K562 (cell line): ENCODE data around the gene THUMPD1. TPM values are rescaled to one million over a fixed set of nuclear protein-coding genes. Genes with fewer than 3 reads are reported as not detected.

Experiments used
- BHLHE40 ChIP-seq: IDR thresholded peaks from 2 replicates; pipeline ENCODE4 v1.6.1; 2011; ENCODE audit warnings: low read length, improper control_type of control experiment
- E2F3 ChIP-seq: fragments of 250-450 bp; sonication (Bioruptor Pico); IDR thresholded peaks from 2 replicates; pipeline ENCODE4 v1.4.0; 2020; ENCODE audit warnings: mild to moderate bottlenecking
- FOXK2 ChIP-seq, 2 experiments: fragments of 450-650 bp; IDR thresholded peaks in 1 of 2; conservative IDR thresholded peaks in 1 of 2; 2 replicates each; pipeline ENCODE4 v1.6.1; 2016; ENCODE audit warnings: low read depth in 2 of 2, mild to moderate bottlenecking in 1 of 2
- KLF1 ChIP-seq: fragments of 450-650 bp; IDR thresholded peaks from 2 replicates; pipeline ENCODE4 v1.6.1; 2016; ENCODE audit warnings: missing genetic modification characterization, missing compliant biosample characterization
- MYC ChIP-seq, 2 experiments: fragments of 250-450 bp in 1 of 2; sonication (Bioruptor Pico) in 1 of 2; IDR thresholded peaks; 2 replicates each; pipeline versions ENCODE4 v1.5.1 to v1.6.1; 2012 to 2021; ENCODE audit warnings: low read depth in 2 of 2, borderline replicate concordance in 1 of 2, improper control_type of control experiment in 1 of 2, low read length in 1 of 2, mild to moderate bottlenecking in 1 of 2, moderate library complexity in 1 of 2
- SUPT5H ChIP-seq: fragments of 450-650 bp; IDR thresholded peaks from 2 replicates; pipeline ENCODE4 v1.6.1; 2016
- polyA plus RNA-seq, 8 experiments: library from polyadenylated mRNA; depleted of rRNA in 4 of 8; stranded (reverse) in 5 of 8; unstranded in 3 of 8; fragments of >200 nt; fragmentation: Nextera tagmentation in 2 of 8; fragmentation: Illumina TruSeq in 1 of 8; extraction: Ambion mirVana in 2 of 8; extraction: Trizol in 1 of 8; gene quantifications; 2 replicates each; pipeline versions ENCODE4 v1.2.1 to v1.2.3, GENCODE V29; 2011 to 2014; ENCODE audit warnings: inconsistent platforms in 1 of 8, missing spikeins in 1 of 8
- total RNA-seq, 7 experiments: library from RNA; depleted of rRNA in 6 of 7; stranded (reverse); fragments of >200 nt in 6 of 7; fragmentation: Illumina TruSeq in 2 of 7; extraction: Trizol in 2 of 7; gene quantifications; 2 replicates each; pipeline versions ENCODE4 v1.2.1 to v1.2.3, GENCODE V29; 2011 to 2021; ENCODE audit warnings: low replicate concordance in 1 of 7
- TF ChIP-seq, protein P1 (sequence below): fragments of 450-650 bp; IDR thresholded peaks from 2 replicates; pipeline ENCODE4 v1.6.1; 2016; ENCODE audit warnings: mild to moderate bottlenecking, moderate library complexity
- TF ChIP-seq, protein P2 (sequence below): conservative IDR thresholded peaks from 2 replicates; pipeline ENCODE4 v1.6.1; 2011; ENCODE audit warnings: low read depth, mild to moderate bottlenecking, low read length; ENCODE audit not compliant: control insufficient read depth
- TF ChIP-seq, protein P3 (sequence below): fragments of 450-650 bp; IDR thresholded peaks from 2 replicates; pipeline ENCODE4 v1.6.1; 2016
- TF ChIP-seq, protein P4 (sequence below): sonication (generic); formaldehyde crosslinking; IDR thresholded peaks from 2 replicates; pipeline ENCODE4 v1.8.0; 2022; ENCODE audit warnings: missing genetic modification reagents, mild to moderate bottlenecking, borderline replicate concordance

Gene THUMPD1
- total and polyA plus RNA-seq, 9 of the 15 experiments (the other 6 are each of a cell fraction or from before 2014, with no cell fraction given) = 37.8 to 101 (median 56.8) TPM

DNA sequence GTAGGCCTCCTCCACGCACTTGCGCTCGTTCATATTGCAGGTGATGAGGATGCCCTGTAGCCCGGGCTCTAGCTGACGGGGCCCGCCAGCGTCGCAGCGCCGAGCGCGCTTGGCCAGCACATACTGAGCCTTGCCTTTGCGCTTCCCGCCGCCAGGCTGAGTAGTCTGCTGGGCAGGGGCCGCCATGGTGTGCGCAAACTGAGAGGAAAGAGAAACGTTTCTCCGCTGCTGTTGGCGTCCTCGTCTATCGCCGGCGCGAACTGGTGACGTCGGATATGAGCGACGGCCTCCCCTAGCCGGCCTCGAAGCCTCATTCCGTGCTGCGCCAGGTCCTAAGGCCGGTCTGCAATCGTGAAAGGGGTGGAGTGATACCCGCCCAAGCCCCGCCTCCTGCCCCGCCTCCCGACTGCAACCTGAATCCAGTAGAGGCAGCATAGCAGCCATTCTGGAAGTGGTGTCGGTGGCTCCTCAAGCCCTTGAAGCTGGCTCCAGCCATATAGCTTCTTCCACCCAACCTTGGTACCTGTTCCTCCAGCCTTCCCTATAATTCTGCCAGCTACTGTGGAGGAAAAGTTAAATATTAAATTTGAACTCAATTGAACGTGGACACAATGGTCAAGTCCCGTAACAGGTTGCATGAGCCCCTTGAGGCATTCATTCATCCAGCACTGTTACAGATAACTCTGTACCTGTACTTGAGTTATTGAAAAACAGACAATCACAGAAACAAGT is at the start of gene THUMPD1 (continued):
- TF ChIP-seq, protein P1, sequence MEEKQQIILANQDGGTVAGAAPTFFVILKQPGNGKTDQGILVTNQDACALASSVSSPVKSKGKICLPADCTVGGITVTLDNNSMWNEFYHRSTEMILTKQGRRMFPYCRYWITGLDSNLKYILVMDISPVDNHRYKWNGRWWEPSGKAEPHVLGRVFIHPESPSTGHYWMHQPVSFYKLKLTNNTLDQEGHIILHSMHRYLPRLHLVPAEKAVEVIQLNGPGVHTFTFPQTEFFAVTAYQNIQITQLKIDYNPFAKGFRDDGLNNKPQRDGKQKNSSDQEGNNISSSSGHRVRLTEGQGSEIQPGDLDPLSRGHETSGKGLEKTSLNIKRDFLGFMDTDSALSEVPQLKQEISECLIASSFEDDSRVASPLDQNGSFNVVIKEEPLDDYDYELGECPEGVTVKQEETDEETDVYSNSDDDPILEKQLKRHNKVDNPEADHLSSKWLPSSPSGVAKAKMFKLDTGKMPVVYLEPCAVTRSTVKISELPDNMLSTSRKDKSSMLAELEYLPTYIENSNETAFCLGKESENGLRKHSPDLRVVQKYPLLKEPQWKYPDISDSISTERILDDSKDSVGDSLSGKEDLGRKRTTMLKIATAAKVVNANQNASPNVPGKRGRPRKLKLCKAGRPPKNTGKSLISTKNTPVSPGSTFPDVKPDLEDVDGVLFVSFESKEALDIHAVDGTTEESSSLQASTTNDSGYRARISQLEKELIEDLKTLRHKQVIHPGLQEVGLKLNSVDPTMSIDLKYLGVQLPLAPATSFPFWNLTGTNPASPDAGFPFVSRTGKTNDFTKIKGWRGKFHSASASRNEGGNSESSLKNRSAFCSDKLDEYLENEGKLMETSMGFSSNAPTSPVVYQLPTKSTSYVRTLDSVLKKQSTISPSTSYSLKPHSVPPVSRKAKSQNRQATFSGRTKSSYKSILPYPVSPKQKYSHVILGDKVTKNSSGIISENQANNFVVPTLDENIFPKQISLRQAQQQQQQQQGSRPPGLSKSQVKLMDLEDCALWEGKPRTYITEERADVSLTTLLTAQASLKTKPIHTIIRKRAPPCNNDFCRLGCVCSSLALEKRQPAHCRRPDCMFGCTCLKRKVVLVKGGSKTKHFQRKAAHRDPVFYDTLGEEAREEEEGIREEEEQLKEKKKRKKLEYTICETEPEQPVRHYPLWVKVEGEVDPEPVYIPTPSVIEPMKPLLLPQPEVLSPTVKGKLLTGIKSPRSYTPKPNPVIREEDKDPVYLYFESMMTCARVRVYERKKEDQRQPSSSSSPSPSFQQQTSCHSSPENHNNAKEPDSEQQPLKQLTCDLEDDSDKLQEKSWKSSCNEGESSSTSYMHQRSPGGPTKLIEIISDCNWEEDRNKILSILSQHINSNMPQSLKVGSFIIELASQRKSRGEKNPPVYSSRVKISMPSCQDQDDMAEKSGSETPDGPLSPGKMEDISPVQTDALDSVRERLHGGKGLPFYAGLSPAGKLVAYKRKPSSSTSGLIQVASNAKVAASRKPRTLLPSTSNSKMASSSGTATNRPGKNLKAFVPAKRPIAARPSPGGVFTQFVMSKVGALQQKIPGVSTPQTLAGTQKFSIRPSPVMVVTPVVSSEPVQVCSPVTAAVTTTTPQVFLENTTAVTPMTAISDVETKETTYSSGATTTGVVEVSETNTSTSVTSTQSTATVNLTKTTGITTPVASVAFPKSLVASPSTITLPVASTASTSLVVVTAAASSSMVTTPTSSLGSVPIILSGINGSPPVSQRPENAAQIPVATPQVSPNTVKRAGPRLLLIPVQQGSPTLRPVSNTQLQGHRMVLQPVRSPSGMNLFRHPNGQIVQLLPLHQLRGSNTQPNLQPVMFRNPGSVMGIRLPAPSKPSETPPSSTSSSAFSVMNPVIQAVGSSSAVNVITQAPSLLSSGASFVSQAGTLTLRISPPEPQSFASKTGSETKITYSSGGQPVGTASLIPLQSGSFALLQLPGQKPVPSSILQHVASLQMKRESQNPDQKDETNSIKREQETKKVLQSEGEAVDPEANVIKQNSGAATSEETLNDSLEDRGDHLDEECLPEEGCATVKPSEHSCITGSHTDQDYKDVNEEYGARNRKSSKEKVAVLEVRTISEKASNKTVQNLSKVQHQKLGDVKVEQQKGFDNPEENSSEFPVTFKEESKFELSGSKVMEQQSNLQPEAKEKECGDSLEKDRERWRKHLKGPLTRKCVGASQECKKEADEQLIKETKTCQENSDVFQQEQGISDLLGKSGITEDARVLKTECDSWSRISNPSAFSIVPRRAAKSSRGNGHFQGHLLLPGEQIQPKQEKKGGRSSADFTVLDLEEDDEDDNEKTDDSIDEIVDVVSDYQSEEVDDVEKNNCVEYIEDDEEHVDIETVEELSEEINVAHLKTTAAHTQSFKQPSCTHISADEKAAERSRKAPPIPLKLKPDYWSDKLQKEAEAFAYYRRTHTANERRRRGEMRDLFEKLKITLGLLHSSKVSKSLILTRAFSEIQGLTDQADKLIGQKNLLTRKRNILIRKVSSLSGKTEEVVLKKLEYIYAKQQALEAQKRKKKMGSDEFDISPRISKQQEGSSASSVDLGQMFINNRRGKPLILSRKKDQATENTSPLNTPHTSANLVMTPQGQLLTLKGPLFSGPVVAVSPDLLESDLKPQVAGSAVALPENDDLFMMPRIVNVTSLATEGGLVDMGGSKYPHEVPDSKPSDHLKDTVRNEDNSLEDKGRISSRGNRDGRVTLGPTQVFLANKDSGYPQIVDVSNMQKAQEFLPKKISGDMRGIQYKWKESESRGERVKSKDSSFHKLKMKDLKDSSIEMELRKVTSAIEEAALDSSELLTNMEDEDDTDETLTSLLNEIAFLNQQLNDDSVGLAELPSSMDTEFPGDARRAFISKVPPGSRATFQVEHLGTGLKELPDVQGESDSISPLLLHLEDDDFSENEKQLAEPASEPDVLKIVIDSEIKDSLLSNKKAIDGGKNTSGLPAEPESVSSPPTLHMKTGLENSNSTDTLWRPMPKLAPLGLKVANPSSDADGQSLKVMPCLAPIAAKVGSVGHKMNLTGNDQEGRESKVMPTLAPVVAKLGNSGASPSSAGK = peak; percentile 86
- TF ChIP-seq, protein P2, sequence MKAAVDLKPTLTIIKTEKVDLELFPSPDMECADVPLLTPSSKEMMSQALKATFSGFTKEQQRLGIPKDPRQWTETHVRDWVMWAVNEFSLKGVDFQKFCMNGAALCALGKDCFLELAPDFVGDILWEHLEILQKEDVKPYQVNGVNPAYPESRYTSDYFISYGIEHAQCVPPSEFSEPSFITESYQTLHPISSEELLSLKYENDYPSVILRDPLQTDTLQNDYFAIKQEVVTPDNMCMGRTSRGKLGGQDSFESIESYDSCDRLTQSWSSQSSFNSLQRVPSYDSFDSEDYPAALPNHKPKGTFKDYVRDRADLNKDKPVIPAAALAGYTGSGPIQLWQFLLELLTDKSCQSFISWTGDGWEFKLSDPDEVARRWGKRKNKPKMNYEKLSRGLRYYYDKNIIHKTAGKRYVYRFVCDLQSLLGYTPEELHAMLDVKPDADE = peak; percentile 41; the same call in 1 of the 2 replicates
- TF ChIP-seq, protein P3, sequence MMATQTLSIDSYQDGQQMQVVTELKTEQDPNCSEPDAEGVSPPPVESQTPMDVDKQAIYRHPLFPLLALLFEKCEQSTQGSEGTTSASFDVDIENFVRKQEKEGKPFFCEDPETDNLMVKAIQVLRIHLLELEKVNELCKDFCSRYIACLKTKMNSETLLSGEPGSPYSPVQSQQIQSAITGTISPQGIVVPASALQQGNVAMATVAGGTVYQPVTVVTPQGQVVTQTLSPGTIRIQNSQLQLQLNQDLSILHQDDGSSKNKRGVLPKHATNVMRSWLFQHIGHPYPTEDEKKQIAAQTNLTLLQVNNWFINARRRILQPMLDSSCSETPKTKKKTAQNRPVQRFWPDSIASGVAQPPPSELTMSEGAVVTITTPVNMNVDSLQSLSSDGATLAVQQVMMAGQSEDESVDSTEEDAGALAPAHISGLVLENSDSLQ = peak; percentile 74
- no peak for TF ChIP-seq E2F3 (CRISPR knock-in tag)
- TF ChIP-seq, protein P4, sequence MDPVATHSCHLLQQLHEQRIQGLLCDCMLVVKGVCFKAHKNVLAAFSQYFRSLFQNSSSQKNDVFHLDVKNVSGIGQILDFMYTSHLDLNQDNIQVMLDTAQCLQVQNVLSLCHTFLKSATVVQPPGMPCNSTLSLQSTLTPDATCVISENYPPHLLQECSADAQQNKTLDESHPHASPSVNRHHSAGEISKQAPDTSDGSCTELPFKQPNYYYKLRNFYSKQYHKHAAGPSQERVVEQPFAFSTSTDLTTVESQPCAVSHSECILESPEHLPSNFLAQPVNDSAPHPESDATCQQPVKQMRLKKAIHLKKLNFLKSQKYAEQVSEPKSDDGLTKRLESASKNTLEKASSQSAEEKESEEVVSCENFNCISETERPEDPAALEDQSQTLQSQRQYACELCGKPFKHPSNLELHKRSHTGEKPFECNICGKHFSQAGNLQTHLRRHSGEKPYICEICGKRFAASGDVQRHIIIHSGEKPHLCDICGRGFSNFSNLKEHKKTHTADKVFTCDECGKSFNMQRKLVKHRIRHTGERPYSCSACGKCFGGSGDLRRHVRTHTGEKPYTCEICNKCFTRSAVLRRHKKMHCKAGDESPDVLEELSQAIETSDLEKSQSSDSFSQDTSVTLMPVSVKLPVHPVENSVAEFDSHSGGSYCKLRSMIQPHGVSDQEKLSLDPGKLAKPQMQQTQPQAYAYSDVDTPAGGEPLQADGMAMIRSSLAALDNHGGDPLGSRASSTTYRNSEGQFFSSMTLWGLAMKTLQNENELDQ (CRISPR knock-in tag) = 0 out of 2 replicates have a peak, but pooled peaks have one; percentile 71
- peak; percentile 82 to 83 for TF ChIP-seq FOXK2 (conservative IDR thresholded peaks at IDR 0.05 in 1 of 2, IDR thresholded peaks at IDR 0.05 in 1 of 2; ENCODE audit: low read depth in 2 of 2)
- TF ChIP-seq SUPT5H = peak; percentile 85
- peak; percentile 71 for TF ChIP-seq MYC (IDR thresholded peaks at IDR 0.05; ENCODE audit: low read depth, low read length)
- TF ChIP-seq MYC (CRISPR knock-in tag; IDR thresholded peaks at IDR 0.05; ENCODE audit: borderline replicate concordance, low read depth) = no peak
- peak; percentile 65 for TF ChIP-seq BHLHE40
- TF ChIP-seq KLF1 = no peak
